HepG2 (cell line): Measurements from ENCODE around the gene PAPPA.

ENCODE experiments used
- BHLHE40 ChIP-seq: IDR thresholded peaks from 2 replicates; pipeline ENCODE4 v1.6.1; 2011; ENCODE audit warnings: low read length, improper control_type of control experiment
- HNRNPK ChIP-seq: fragments of 200-400 bp; formaldehyde crosslinking; IDR thresholded peaks from 2 replicates; pipeline ENCODE4 v1.6.1; 2018; ENCODE audit warnings: low read length, low read depth, moderate library complexity, mild to moderate bottlenecking; ENCODE audit not compliant: poor library complexity, severe bottlenecking
- KDM1A ChIP-seq: IDR thresholded peaks from 2 replicates; pipeline ENCODE4 v1.6.1; 2016; ENCODE audit warnings: missing compliant biosample characterization
- MZF1 ChIP-seq: sonication (generic); formaldehyde crosslinking; IDR thresholded peaks from 2 replicates; pipeline ENCODE4 v1.8.1; 2023; ENCODE audit warnings: mild to moderate bottlenecking, missing genetic modification reagents, borderline replicate concordance
- NR3C1 ChIP-seq: sonication (generic); formaldehyde crosslinking; IDR thresholded peaks from 2 replicates; pipeline ENCODE4 v1.4.0; 2020; ENCODE audit warnings: missing genetic modification reagents
- PAXIP1 ChIP-seq: sonication (generic); formaldehyde crosslinking; conservative IDR thresholded peaks from 2 replicates; pipeline ENCODE4 v1.4.0; 2020; ENCODE audit warnings: mild to moderate bottlenecking, missing genetic modification reagents, moderate library complexity
- PPARG ChIP-seq: conservative IDR thresholded peaks from 2 replicates; pipeline ENCODE4 v1.6.1; 2016; ENCODE audit warnings: missing biosample characterization, missing genetic modification reagents
- RNF2 ChIP-seq: fragments of 450-650 bp; conservative IDR thresholded peaks from 2 replicates; pipeline ENCODE4 v1.6.1; 2016; ENCODE audit warnings: low read depth
- TCF12 ChIP-seq, 2 experiments: fragments of 450-650 bp in 1 of 2; sonication (generic) in 1 of 2; formaldehyde crosslinking in 1 of 2; IDR thresholded peaks; 2 replicates each; pipeline versions ENCODE4 v1.6.1 to v1.8.0; 2017 to 2022; ENCODE audit warnings: antibody characterized with exemption in 1 of 2, mild to moderate bottlenecking in 1 of 2, missing genetic modification reagents in 1 of 2, moderate library complexity in 1 of 2
- ZFP41 ChIP-seq: sonication (generic); formaldehyde crosslinking; IDR thresholded peaks from 2 replicates; pipeline ENCODE4 v1.4.0; 2020; ENCODE audit warnings: mild to moderate bottlenecking, missing genetic modification reagents, borderline replicate concordance

- no peak for TF ChIP-seq BHLHE40
- TF ChIP-seq HNRNPK = no peak
- no peak; the same call in 1 of the 2 replicates for TF ChIP-seq PPARG (CRISPR knock-in tag)
- TF ChIP-seq KDM1A (CRISPR knock-in tag) = no peak
- TF ChIP-seq ZFP41 = no peak
- no peak for TF ChIP-seq TCF12 (IDR thresholded peaks at IDR 0.05)
- TF ChIP-seq TCF12 (CRISPR knock-in tag; IDR thresholded peaks at IDR 0.05) = no peak
- no peak for TF ChIP-seq MZF1 (CRISPR knock-in tag)
- no peak for TF ChIP-seq NR3C1 (CRISPR knock-in tag)
- TF ChIP-seq PAXIP1 = no peak
- no peak for TF ChIP-seq RNF2
Measured at GRCh38 chr9:116112236-116112635, 41.4 kb upstream of the PAPPA start.
